Esophagus muscularis mucosa (tissue), 4 donors: ENCODE data around the gene OVOL2. TPM values are rescaled to one million over a fixed set of nuclear protein-coding genes. Genes with fewer than 3 reads are reported as not detected.
"Not testable (repeated sequence)": the region's sequence is repeated elsewhere in the genome, so short reads cannot be mapped to it uniquely, and the experiment has no call there.

Experiments used
- DNase-seq: peaks from one replicate; pipeline ENCODE4 v3.0.0-alpha.2; 2017; ENCODE audit errors: extremely low spot score
- H3K27ac ChIP-seq, 4 donors: fragments of 200-600 bp; sonication (generic); replicated peaks in 1 of 4; 1 replicate in 3 of 4; 2 replicates in 1 of 4; pipeline ENCODE4 v1.5.1; 2016 to 2019; ENCODE audit warnings: mild to moderate bottlenecking in 1 of 4
- H3K27me3 ChIP-seq, 4 donors: fragments of 200-600 bp; sonication (generic); one replicate each; pipeline versions ENCODE4 v1.5.1 to v1.6.0; 2016 to 2019
- H3K36me3 ChIP-seq, 4 donors: fragments of 200-600 bp; sonication (generic); one replicate each; pipeline ENCODE4 v1.5.1; 2016 to 2019
- H3K4me1 ChIP-seq, 4 donors: fragments of 200-600 bp; sonication (generic); one replicate each; pipeline ENCODE4 v1.5.1; 2016 to 2019
- H3K4me3 ChIP-seq, 4 donors: fragments of 200-600 bp; sonication (generic); 1 replicate in 2 of 4; 2 replicates in 2 of 4; pipeline ENCODE4 v1.5.1; 2016 to 2019; ENCODE audit warnings: mild to moderate bottlenecking in 4 of 4, moderate library complexity in 1 of 4
- H3K9me3 ChIP-seq, 4 donors: fragments of 200-600 bp; sonication (generic); 1 replicate in 3 of 4; 2 replicates in 1 of 4; pipeline ENCODE4 v1.5.1; 2016 to 2019
- EP300 ChIP-seq: sonication (generic); formaldehyde crosslinking; IDR thresholded peaks from one replicate; pipeline ENCODE4 v1.6.1; 2017; ENCODE audit warnings: antibody characterized with exemption
- POLR2A ChIP-seq: fragments of 450-650 bp; IDR thresholded peaks from one replicate; pipeline ENCODE4 v1.6.1; 2017; ENCODE audit warnings: antibody characterized with exemption, moderate library complexity, mild to moderate bottlenecking, low read depth
- POLR2AphosphoS5 ChIP-seq, 2 donors: sonication (generic); formaldehyde crosslinking; IDR thresholded peaks; one replicate each; pipeline ENCODE4 v1.6.1; 2017; ENCODE audit warnings: antibody characterized with exemption in 2 of 2
- WGBS: methylation state at CpG from one replicate; pipeline ENCODE4 v1.1.5; 2018; 5-methylcytosine and 5-hydroxymethylcytosine counted together
- intact Hi-C: fragments of 100-400 bp; cut with DNase I; formaldehyde crosslinking; loops from one replicate; pipeline ENCODE4 v1.15.1; 2023
- total RNA-seq, 4 donors: library from RNA; depleted of rRNA; stranded (reverse); fragments of >200 nt; gene quantifications; one replicate each; pipeline versions ENCODE4 v1.1.0 to v1.2.1, GENCODE V29; 2016
- TF ChIP-seq, protein P1 (sequence below), 3 experiments: fragments of 200-600 bp in 2 of 3; fragments of 450-650 bp in 1 of 3; sonication (generic) in 2 of 3; IDR thresholded peaks; one replicate each; pipeline ENCODE4 v1.5.1; 2017 to 2019; ENCODE audit warnings: antibody characterized with exemption in 3 of 3, mild to moderate bottlenecking in 2 of 3, moderate library complexity in 1 of 3

Gene OVOL2
- total RNA-seq, 4 donors from 2014 or later: not detected

DNA sequence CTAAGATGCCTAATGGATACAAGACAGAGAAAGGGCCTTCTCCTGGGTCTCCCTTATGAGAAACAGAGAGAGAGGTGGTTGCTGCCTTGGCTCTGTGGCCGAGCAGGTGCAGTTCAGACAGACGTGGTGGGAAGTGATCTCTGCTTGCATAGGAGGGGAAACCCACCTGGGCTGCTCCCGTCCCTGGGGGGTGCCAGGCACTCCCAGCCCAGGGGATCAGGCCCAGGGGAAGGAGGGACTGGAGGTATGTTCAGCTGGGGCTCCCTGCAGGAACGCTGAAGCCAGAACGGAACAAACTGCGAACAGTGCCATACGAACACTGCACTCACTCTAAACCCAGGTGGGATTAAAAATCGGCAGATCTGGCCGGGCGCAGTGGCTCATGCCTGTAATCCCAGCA lies 35.7 kb upstream of the OVOL2 start:
- TF ChIP-seq POLR2AphosphoS5 (IDR thresholded peaks at IDR 0.05): no peak
- TF ChIP-seq, protein P1, sequence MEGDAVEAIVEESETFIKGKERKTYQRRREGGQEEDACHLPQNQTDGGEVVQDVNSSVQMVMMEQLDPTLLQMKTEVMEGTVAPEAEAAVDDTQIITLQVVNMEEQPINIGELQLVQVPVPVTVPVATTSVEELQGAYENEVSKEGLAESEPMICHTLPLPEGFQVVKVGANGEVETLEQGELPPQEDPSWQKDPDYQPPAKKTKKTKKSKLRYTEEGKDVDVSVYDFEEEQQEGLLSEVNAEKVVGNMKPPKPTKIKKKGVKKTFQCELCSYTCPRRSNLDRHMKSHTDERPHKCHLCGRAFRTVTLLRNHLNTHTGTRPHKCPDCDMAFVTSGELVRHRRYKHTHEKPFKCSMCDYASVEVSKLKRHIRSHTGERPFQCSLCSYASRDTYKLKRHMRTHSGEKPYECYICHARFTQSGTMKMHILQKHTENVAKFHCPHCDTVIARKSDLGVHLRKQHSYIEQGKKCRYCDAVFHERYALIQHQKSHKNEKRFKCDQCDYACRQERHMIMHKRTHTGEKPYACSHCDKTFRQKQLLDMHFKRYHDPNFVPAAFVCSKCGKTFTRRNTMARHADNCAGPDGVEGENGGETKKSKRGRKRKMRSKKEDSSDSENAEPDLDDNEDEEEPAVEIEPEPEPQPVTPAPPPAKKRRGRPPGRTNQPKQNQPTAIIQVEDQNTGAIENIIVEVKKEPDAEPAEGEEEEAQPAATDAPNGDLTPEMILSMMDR (IDR thresholded peaks at IDR 0.05): no peak
- no peak for TF ChIP-seq EP300
- no peak for TF ChIP-seq POLR2A
- Histone ChIP-seq H3K27ac (no peak overlapping the region), H3K27me3 (peaks cover 0 to 5% (median 0%) of the 10 kb centered on the region in 4 donors), H3K9me3 (no peaks in the 10 kb centered on the region), H3K4me1 (no peaks in the 10 kb centered on the region), H3K4me3 (no peak overlapping the region), H3K36me3 (no peaks in the 10 kb centered on the region)
- 74% methylated on average over 10 of the region's 10 CpGs for WGBS
- no peak for DNase-seq
- intact Hi-C loops: no loop called here

DNA sequence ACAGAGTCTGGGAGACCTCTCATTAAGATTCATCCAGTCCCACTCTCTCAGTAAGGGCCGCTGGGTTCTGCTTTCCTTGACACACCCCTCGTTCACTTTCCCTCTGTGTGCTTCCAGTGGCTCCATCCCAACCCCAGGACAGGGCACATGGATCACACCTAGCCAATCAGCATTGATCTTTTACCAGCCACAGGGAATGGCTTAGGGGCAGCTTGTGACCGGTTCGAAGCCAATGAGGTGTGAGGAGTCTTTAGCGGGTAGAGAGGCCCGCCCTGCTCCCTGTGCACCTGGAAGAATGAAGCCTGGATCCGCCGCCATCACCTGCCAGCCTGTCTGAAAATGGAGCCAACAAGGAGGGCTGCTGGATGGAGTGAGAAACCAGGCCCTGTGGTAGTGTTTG lies 35.2 kb upstream of the OVOL2 start:
- Histone ChIP-seq H3K4me1 (no peaks in the 10 kb centered on the region), H3K36me3 (no peaks in the 10 kb centered on the region), H3K9me3 (no peaks in the 10 kb centered on the region), H3K27me3 (peaks cover 0 to 5% (median 0%) of the 10 kb centered on the region in 4 donors), H3K27ac (no peak overlapping the region), H3K4me3 (no peak overlapping the region)
- WGBS: 86% methylated on average over 6 of the region's 8 CpGs
- TF ChIP-seq, protein P1 (IDR thresholded peaks at IDR 0.05): no peak
- no peak for TF ChIP-seq EP300
- no peak for TF ChIP-seq POLR2AphosphoS5 (IDR thresholded peaks at IDR 0.05)
- TF ChIP-seq POLR2A: no peak
- no peak for DNase-seq
- intact Hi-C loops: no loop called here

DNA sequence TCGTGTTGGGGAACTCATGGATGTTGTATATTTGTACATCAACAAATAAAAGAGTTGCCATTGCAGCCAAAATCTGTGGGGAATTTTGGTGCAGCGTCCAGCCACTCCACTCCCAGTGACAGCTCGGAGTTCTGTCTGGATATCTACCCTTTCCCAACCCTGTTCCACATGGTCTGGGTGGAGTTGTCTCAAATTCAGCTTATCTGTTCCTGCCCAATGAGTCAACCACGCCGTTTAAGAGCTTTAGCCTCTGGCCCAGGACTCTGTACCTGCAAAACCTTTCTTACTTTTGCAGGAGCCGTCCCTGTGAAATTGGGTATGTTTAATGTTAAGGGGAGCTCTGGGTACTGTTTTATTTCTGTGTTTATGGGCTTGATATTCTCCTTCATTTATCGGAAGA lies 33.9 kb upstream of the OVOL2 start:
- Histone ChIP-seq H3K4me1 (no peaks in the 10 kb centered on the region), H3K27me3 (peaks cover 0 to 8% (median 0%) of the 10 kb centered on the region in 4 donors), H3K27ac (no peak overlapping the region), H3K4me3 (no peak overlapping the region), H3K36me3 (no peaks in the 10 kb centered on the region), H3K9me3 (no peaks in the 10 kb centered on the region)
- intact Hi-C loops: no loop called here
- no peak for TF ChIP-seq POLR2AphosphoS5 (IDR thresholded peaks at IDR 0.05)
- TF ChIP-seq EP300: no peak
- no peak for TF ChIP-seq POLR2A
- TF ChIP-seq, protein P1 (IDR thresholded peaks at IDR 0.05): no peak
- 72% methylated on average over 7 of the region's 7 CpGs for WGBS
- DNase-seq: no peak

DNA sequence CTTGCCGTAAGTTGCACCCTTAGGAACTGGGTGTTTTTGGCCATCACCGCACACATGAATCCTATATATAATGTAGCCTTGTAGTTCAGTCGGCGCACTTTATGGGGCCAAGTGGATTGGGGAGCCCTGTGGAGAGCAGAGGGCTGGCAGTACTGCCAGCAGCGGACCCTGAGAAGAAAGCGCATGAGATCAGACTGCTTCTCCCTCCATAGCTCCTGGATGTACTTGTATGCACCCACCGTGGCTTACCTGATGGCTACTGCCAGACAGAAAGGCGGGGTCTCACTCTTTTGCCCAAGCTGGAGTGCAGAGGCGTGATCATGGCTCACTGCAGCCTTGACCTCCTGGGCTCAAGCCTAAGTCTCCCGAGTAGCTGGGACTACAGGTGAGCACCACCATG lies 32.8 kb upstream of the OVOL2 start:
- Histone ChIP-seq H3K4me3 (no peak overlapping the region), H3K36me3 (no peaks in the 10 kb centered on the region), H3K9me3 (no peaks in the 10 kb centered on the region), H3K4me1 (no peaks in the 10 kb centered on the region), H3K27ac (no peak overlapping the region), H3K27me3 (peaks cover 0 to 8% (median 0%) of the 10 kb centered on the region in 4 donors)
- intact Hi-C loops: no loop called here
- no peak for DNase-seq
- 95% methylated on average over 10 of the region's 10 CpGs for WGBS
- TF ChIP-seq, protein P1 (IDR thresholded peaks at IDR 0.05): no peak
- TF ChIP-seq POLR2A (no peak), EP300 (no peak), POLR2AphosphoS5 (IDR thresholded peaks at IDR 0.05) (no peak)

DNA sequence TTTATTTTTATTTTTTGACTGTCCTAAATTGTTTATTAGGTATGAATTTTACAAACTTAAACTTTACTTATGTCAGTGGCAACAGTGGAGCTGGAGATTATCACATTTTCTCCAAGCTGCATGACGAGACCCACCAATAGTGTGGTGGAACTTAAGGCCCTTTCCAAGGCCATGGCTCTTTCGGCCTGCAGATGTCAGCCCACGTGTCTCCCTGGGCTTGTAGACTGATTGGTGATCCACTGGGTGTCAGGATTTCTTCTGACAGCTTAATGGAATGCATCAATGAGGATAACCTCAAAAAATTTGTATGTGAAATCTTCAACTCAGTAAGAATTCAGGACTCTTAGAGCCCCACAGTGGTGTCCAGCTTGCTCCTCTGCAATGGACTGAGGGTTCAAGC lies 32.3 kb upstream of the OVOL2 start:
- Histone ChIP-seq H3K27ac (no peak overlapping the region), H3K4me3 (no peak overlapping the region), H3K9me3 (no peaks in the 10 kb centered on the region), H3K36me3 (no peaks in the 10 kb centered on the region), H3K27me3 (peaks cover 0 to 8% (median 0%) of the 10 kb centered on the region in 4 donors), H3K4me1 (no peaks in the 10 kb centered on the region)
- no peak for TF ChIP-seq POLR2AphosphoS5 (IDR thresholded peaks at IDR 0.05)
- TF ChIP-seq, protein P1 (IDR thresholded peaks at IDR 0.05): no peak
- no peak for TF ChIP-seq EP300
- no peak for TF ChIP-seq POLR2A
- WGBS: 67% methylated on average over 3 of the region's 3 CpGs
- intact Hi-C loops: no loop called here
- DNase-seq: no peak

DNA sequence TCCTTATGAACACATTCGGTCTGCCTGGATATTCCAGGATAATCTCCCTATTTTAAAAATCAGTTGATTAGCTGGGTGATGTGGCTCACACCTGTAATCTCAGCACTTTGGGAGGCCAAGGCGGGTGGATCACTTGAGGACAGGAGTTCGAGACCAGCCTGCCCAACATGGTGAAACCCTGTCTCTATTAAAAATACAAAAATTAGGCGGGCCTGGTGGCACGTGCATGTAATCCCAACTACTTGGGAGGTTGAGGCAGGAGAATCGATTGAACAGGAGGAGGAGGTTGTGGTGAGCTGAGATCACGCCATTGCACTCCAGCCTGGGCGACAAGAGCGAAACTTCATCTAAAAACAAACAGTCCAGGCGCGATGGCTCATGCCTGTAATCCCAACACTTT lies 31.1 kb upstream of the OVOL2 start:
- intact Hi-C loops, H3K4me3 ChIP-seq, H3K9me3 ChIP-seq, DNase-seq, H3K36me3 ChIP-seq, H3K27ac ChIP-seq, H3K4me1 ChIP-seq, H3K27me3 ChIP-seq: not testable (repeated sequence)
- WGBS: 93% methylated on average over 11 of the region's 11 CpGs

DNA sequence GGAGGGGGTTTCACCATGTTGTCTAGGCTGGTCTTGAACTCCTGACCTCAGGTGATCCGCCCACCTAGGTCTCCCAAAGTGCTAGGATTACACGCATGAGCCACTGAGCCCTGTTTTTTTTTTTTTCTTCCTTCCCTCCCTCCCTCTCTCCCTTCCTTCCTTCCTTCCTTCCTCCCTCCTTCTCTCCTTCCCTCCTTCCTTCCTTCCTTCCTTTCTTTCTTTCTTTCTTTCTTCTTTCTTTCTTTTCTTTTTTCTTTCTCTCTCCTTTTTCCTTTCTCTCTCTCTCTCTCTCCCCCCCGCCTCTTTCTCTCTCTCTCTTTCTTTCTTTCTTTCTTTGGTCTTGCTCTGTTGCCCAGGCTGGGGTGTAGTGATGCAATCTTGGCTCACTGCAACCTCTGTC lies 30.6 kb upstream of the OVOL2 start:
- H3K27ac ChIP-seq, intact Hi-C loops, H3K27me3 ChIP-seq, H3K36me3 ChIP-seq, H3K4me1 ChIP-seq, H3K9me3 ChIP-seq, H3K4me3 ChIP-seq, DNase-seq: not testable (repeated sequence)
- 94% methylated on average over 3 of the region's 3 CpGs for WGBS
